CD4-positive, alpha-beta T cell treated with Interleukin-17A for 4 hours (primary cell): ENCODE measurements around the gene SFPQ.
"Not testable (repeated sequence)": the region's sequence is repeated elsewhere in the genome, so short reads cannot be mapped to it uniquely, and the experiment has no call there.

Experiments used
- DNase-seq: peaks from one replicate; pipeline ENCODE4 v3.0.0-alpha.2; 2020; ENCODE audit warnings: mixed read lengths

SFPQ gene

GRCh38 chr1:35192853-35193664 lies at the start of gene SFPQ:
Gene SFPQ (minus strand): TSS chr1:35193145. CDS start chr1:35193049, 96 bp downstream.
- DNase-seq: peak; percentile 95

GRCh38 chr1:35236772-35237171 lies 43.8 kb upstream of the SFPQ start:
- DNase-seq: not testable (repeated sequence)

- DNase-seq: no peak
Measured at GRCh38 chr1:35231287-35231686, 38.3 kb upstream of the SFPQ start.

GRCh38 chr1:35229587-35230360 lies 36.8 kb upstream of the SFPQ start:
- no peak for DNase-seq

- no peak for DNase-seq
Measured at GRCh38 chr1:35226546-35226945, 33.6 kb upstream of the SFPQ start.

GRCh38 chr1:35223084-35223630 lies 30.2 kb upstream of the SFPQ start:
- DNase-seq: no peak

- no peak for DNase-seq
Measured at GRCh38 chr1:35222322-35223083, 29.6 kb upstream of the SFPQ start.

GRCh38 chr1:35220976-35221375 lies 28.0 kb upstream of the SFPQ start:
- DNase-seq: peak; percentile 10

- DNase-seq: no peak
Measured at GRCh38 chr1:35215346-35215745, 22.4 kb upstream of the SFPQ start.

GRCh38 chr1:35211120-35211414 lies 18.1 kb upstream of the SFPQ start:
- no peak for DNase-seq

- DNase-seq: no peak
Measured at GRCh38 chr1:35210321-35211119, 17.6 kb upstream of the SFPQ start.

GRCh38 chr1:35203295-35203694 lies 10.3 kb upstream of the SFPQ start:
- no peak for DNase-seq

- peak; percentile 76 for DNase-seq
Measured at GRCh38 chr1:35202048-35202719, 9.2 kb upstream of the SFPQ start.

GRCh38 chr1:35201631-35202030 lies 8.7 kb upstream of the SFPQ start:
- no peak for DNase-seq

- peak; percentile 91 for DNase-seq
Measured at GRCh38 chr1:35192056-35192852, 691 bp downstream of the SFPQ start.

GRCh38 chr1:35191429-35192055 lies 1.4 kb downstream of the SFPQ start:
- DNase-seq: no peak

GRCh38 chr1:35190784-35191183 lies 2.2 kb downstream of the SFPQ start:
- no peak for DNase-seq

GRCh38 chr1:35188578-35189392 lies 4.2 kb downstream of the SFPQ start:
- no peak for DNase-seq

- DNase-seq: no peak
Measured at GRCh38 chr1:35187816-35188342, 5.1 kb downstream of the SFPQ start.
